GM23248 (cell line): Measurements from ENCODE around the gene TRERF1. TPM values are rescaled to one million over a fixed set of nuclear protein-coding genes. Genes with fewer than 3 reads are reported as not detected.
A peak's percentile ranks its signal among the peaks of the same experiment; 100 is the strongest.
"Not testable (repeated sequence)": the region's sequence is repeated elsewhere in the genome, so short reads cannot be mapped to it uniquely, and the experiment has no call there.

Source experiments
- DNase-seq: peaks from one replicate; pipeline ENCODE4 v3.0.0-alpha.2; 2015
- H2AFZ ChIP-seq: fragments of 200-600 bp; sonication (generic); 2 replicates; pipeline ENCODE4 v1.6.1; 2016; ENCODE audit warnings: antibody characterized with exemption
- H3F3A ChIP-seq: fragments of 200-600 bp; sonication (generic); 2 replicates; pipeline ENCODE4 v1.6.1; 2016; ENCODE audit warnings: mild to moderate bottlenecking, antibody characterized with exemption, mixed run types; ENCODE audit not compliant: insufficient read depth
- H3K27ac ChIP-seq: fragments of 200-600 bp; sonication (generic); 2 replicates; pipeline ENCODE4 v1.5.1; 2016; ENCODE audit warnings: mild to moderate bottlenecking
- H3K27me3 ChIP-seq: fragments of 200-600 bp; sonication (generic); replicated peaks from 2 replicates; pipeline ENCODE4 v1.6.1; 2016; ENCODE audit warnings: mild to moderate bottlenecking; ENCODE audit not compliant: insufficient read depth
- H3K36me3 ChIP-seq: fragments of 200-600 bp; sonication (generic); 2 replicates; pipeline ENCODE4 v1.6.1; 2016; ENCODE audit warnings: low read depth, mild to moderate bottlenecking
- H3K4me1 ChIP-seq: fragments of 200-600 bp; sonication (generic); 2 replicates; pipeline ENCODE4 v1.6.1; 2016; ENCODE audit warnings: mild to moderate bottlenecking; ENCODE audit not compliant: insufficient read depth
- H3K4me2 ChIP-seq: fragments of 200-600 bp; sonication (generic); one replicate; pipeline ENCODE4 v1.6.1; 2016; ENCODE audit warnings: mild to moderate bottlenecking; ENCODE audit not compliant: unreplicated experiment
- H3K4me3 ChIP-seq: fragments of 200-600 bp; sonication (generic); 2 replicates; pipeline ENCODE4 v1.5.1; 2016; ENCODE audit warnings: mild to moderate bottlenecking
- H3K79me2 ChIP-seq: fragments of 200-600 bp; sonication (generic); 2 replicates; pipeline ENCODE4 v1.6.1; 2016; ENCODE audit warnings: mild to moderate bottlenecking; ENCODE audit not compliant: insufficient read depth
- H3K9ac ChIP-seq: fragments of 200-600 bp; sonication (generic); 2 replicates; pipeline ENCODE4 v1.6.1; 2016; ENCODE audit warnings: mild to moderate bottlenecking
- H3K9me2 ChIP-seq: fragments of 200-600 bp; sonication (generic); 2 replicates; pipeline ENCODE4 v1.6.1; 2016; ENCODE audit warnings: mixed run types, mild to moderate bottlenecking, moderate library complexity; ENCODE audit not compliant: insufficient read depth
- H3K9me3 ChIP-seq: fragments of 200-600 bp; sonication (generic); one replicate; pipeline ENCODE4 v1.6.1; 2017; ENCODE audit warnings: low read depth
- H4K20me1 ChIP-seq: fragments of 200-600 bp; sonication (generic); 2 replicates; pipeline ENCODE4 v1.6.0; 2016; ENCODE audit not compliant: insufficient read depth
- EZH2 ChIP-seq: fragments of 200-600 bp; sonication (generic); IDR thresholded peaks from 2 replicates; pipeline ENCODE4 v1.6.1; 2018; ENCODE audit warnings: antibody characterized with exemption, mild to moderate bottlenecking; ENCODE audit not compliant: insufficient read depth, poor library complexity, severe bottlenecking
- EZH2phosphoT487 ChIP-seq: fragments of 200-600 bp; sonication (generic); IDR thresholded peaks from 2 replicates; pipeline ENCODE4 v1.6.1; 2018; ENCODE audit warnings: antibody characterized with exemption, moderate library complexity, mild to moderate bottlenecking, low read depth; ENCODE audit not compliant: insufficient read depth
- WGBS, 2 experiments: methylation state at CpG; one replicate each; pipeline ENCODE4 v1.1.6; 2015 to 2017; ENCODE audit warnings: low lambda C conversion rate in 2 of 2, low coverage in 1 of 2; ENCODE audit errors: missing lambda C conversion rate in 2 of 2; 5-methylcytosine and 5-hydroxymethylcytosine counted together
- in situ Hi-C: fragments of 300-500 bp; cut with MboI; formaldehyde crosslinking; loops from 2 replicates; pipeline ENCODE4 v1.15.0; 2020
- polyA plus RNA-seq: library from polyadenylated mRNA; unstranded; fragments of >200 nt; fragmentation: Nextera tagmentation; extraction: Ambion mirVana; gene quantifications from 2 replicates; pipeline ENCODE4 v1.2.1, GENCODE V29; 2016
- total RNA-seq: library from RNA; depleted of rRNA; stranded (reverse); fragments of >200 nt; shearing (Covaris generic); gene quantifications from 2 replicates; pipeline ENCODE4 v1.2.3, GENCODE V29; 2014

Gene TRERF1
- total and polyA plus RNA-seq, 2 experiments from 2014 or later, result 2.7 to 3.1 TPM

DNA sequence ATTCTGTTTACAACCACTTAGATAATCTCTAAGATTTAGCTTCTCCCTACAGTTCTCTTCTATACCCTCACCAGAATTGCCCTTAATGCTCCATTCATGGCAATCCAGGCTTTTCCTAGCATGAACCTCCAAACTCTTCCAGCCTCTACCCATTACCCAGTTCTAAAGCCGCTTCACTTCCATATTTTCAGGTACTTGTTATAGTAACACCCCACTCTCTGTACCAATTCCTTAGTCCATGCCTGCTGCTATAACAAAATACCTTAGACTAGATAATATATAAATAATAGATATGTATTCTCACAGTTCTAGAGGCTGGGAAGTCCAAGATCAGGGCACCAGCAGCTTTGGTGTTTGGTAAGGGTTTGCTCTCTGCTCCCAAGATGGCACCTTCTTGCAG, 16.5 kb upstream of the TRERF1 start:
- Histone ChIP-seq H3K36me3 (no peaks in the 10 kb centered on the region), H3F3A (no peaks in the 10 kb centered on the region), H3K9me2 (no peaks in the 10 kb centered on the region), H3K27me3 (no peaks in the 10 kb centered on the region), H3K9ac (no peak overlapping the region), H3K79me2 (no peaks in the 10 kb centered on the region), H3K4me3 (no peak overlapping the region), H3K9me3 (peaks cover 4% of the 10 kb centered on the region), H3K27ac (no peak overlapping the region), H4K20me1 (no peaks in the 10 kb centered on the region), H3K4me2 (no peak overlapping the region), H3K4me1 (no peaks in the 10 kb centered on the region), H2AFZ (no peak overlapping the region)
- WGBS, 2 experiments, result 89 to 97% methylated on average over 1 of the region's 1 CpG
- in situ Hi-C loops, result no loop called here
- TF ChIP-seq EZH2, result no peak
- TF ChIP-seq EZH2phosphoT487, result no peak
- DNase-seq, result no peak

- H2AFZ ChIP-seq, result no peak overlapping the region
- 22 to 29% methylated on average over 1 of the region's 1 CpG for WGBS, 2 experiments
Measured at GRCh38 chr6:42467651-42468050, 15.9 kb upstream of the TRERF1 start.

GRCh38 chr6:42466470-42466869, 14.7 kb upstream of the TRERF1 start:
- H3F3A ChIP-seq, H3K4me3 ChIP-seq, H3K9me3 ChIP-seq, H3K4me2 ChIP-seq, H3K79me2 ChIP-seq, H4K20me1 ChIP-seq, DNase-seq, H3K4me1 ChIP-seq, in situ Hi-C loops, H3K36me3 ChIP-seq, H2AFZ ChIP-seq, H3K9me2 ChIP-seq, H3K27ac ChIP-seq, H3K9ac ChIP-seq, H3K27me3 ChIP-seq: not testable (repeated sequence)
- 92% methylated on average over 14 of the region's 28 CpGs; no CpG with 5 or more reads in 1 of the 2 experiments for WGBS, 2 experiments

More at GRCh38 chr6:42467651-42468050, 15.9 kb upstream of the TRERF1 start:
- DNase-seq, result no peak
- no peaks in the 10 kb centered on the region for H3K79me2 ChIP-seq
- H3F3A ChIP-seq, result no peaks in the 10 kb centered on the region
- H3K9me2 ChIP-seq, result no peaks in the 10 kb centered on the region
- no peaks in the 10 kb centered on the region for H3K36me3 ChIP-seq
- H3K27ac ChIP-seq, result no peak overlapping the region
- H4K20me1 ChIP-seq, result no peaks in the 10 kb centered on the region
- H3K4me1 ChIP-seq, result no peaks in the 10 kb centered on the region
- H3K9ac ChIP-seq, result no peak overlapping the region
- H3K4me3 ChIP-seq, result no peak overlapping the region
- peaks cover 4% of the 10 kb centered on the region for H3K9me3 ChIP-seq
- in situ Hi-C loops, result no loop called here
- no peak overlapping the region for H3K4me2 ChIP-seq
- no peaks in the 10 kb centered on the region for H3K27me3 ChIP-seq
- TF ChIP-seq EZH2 (no peak), EZH2phosphoT487 (no peak)

DNA sequence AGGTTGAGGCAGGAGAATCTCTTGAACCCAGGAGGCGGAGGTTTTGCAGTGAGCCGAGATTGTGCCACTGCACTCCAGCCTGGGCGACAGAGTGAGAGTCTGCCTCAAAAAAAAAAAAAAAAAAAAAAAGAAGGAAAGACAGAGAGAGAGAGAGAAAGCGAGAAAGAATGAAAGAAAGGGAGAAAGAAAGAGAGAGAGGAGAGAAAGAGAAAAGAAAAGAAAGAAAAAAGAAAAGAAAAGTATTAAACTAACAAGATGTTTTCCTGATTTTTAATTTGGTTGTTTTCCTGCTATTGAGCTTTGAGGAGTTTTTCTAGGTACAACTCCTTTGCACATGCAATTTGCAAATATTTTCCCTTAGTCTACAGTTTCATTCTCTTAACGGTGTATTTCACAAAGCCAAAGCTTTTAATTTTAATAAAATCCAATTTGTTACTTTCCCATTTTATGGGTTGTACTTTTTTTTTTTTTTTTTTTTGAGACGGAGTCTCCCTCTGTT, 10.8 kb upstream of the TRERF1 start:
- no peak overlapping the region for H3K4me3 ChIP-seq
- no peak for DNase-seq
- no peak overlapping the region for H3K4me2 ChIP-seq
- in situ Hi-C loops, result no loop called here
- no peak overlapping the region for H2AFZ ChIP-seq
- H3K9ac ChIP-seq, result no peak overlapping the region
- 57 to 71% methylated on average over 4 to 6 of the region's 6 CpGs for WGBS, 2 experiments
- no peaks in the 10 kb centered on the region for H4K20me1 ChIP-seq
- no peaks in the 10 kb centered on the region for H3K36me3 ChIP-seq
- no peak overlapping the region for H3K27ac ChIP-seq
- H3K9me2 ChIP-seq, result no peaks in the 10 kb centered on the region
- no peaks in the 10 kb centered on the region for H3K27me3 ChIP-seq
- H3K9me3 ChIP-seq, result no peaks in the 10 kb centered on the region
- H3K79me2 ChIP-seq, result no peaks in the 10 kb centered on the region
- TF ChIP-seq EZH2 (no peak), EZH2phosphoT487 (no peak)
- H3K4me1 ChIP-seq, result peaks cover 11% of the 10 kb centered on the region
- peaks cover 10% of the 10 kb centered on the region for H3F3A ChIP-seq

GRCh38 chr6:42460883-42461282, 9.2 kb upstream of the TRERF1 start:
- Histone ChIP-seq H3K9me3 (no peaks in the 10 kb centered on the region), H3K4me2 (peak overlapping the region; percentile 40), H3K36me3 (no peaks in the 10 kb centered on the region), H3K4me1 (peaks cover 11% of the 10 kb centered on the region), H4K20me1 (no peaks in the 10 kb centered on the region), H3K79me2 (no peaks in the 10 kb centered on the region), H3K4me3 (no peak overlapping the region), H3K9me2 (no peaks in the 10 kb centered on the region), H3K9ac (no peak overlapping the region), H2AFZ (peak overlapping the region; percentile 77), H3K27ac (no peak overlapping the region), H3F3A (peaks cover 10% of the 10 kb centered on the region), H3K27me3 (no peaks in the 10 kb centered on the region)
- TF ChIP-seq EZH2 (no peak), EZH2phosphoT487 (no peak)
- DNase-seq, result peak; percentile 68
- in situ Hi-C loops, result no loop called here
- WGBS, 2 experiments, result 15 to 23% methylated on average over 1 of the region's 1 CpG
